GM19324 (cell line): ENCODE results near the gene LMO4.

Source experiments
- ATAC-seq: cut with Tn5 transposase; IDR thresholded peaks from one replicate; pipeline ENCODE4 v1.9.1; 2021; ENCODE audit warnings: mild to moderate bottlenecking, moderate library complexity; ENCODE audit not compliant: unreplicated experiment, low FRiP score

LMO4 gene

GRCh38 chr1:87356591-87356990, 27.9 kb downstream of the LMO4 start:
- ATAC-seq: no peak

GRCh38 chr1:87358219-87358618, 29.5 kb downstream of the LMO4 start:
- ATAC-seq: no peak

- no peak for ATAC-seq
Observed at GRCh38 chr1:87359586-87359985, 30.9 kb downstream of the LMO4 start.

- no peak for ATAC-seq
Observed at GRCh38 chr1:87362063-87362833, 33.6 kb downstream of the LMO4 start.

- ATAC-seq: no peak
Observed at GRCh38 chr1:87362834-87363426, 34.2 kb downstream of the LMO4 start.

GRCh38 chr1:87367549-87367948, 38.9 kb downstream of the LMO4 start:
- no peak for ATAC-seq

GRCh38 chr1:87368907-87369306, 40.2 kb downstream of the LMO4 start:
- ATAC-seq: no peak

GRCh38 chr1:87369736-87370478, 41.2 kb downstream of the LMO4 start:
- no peak for ATAC-seq

- ATAC-seq: no peak
Observed at GRCh38 chr1:87370544-87370943, 41.9 kb downstream of the LMO4 start.

GRCh38 chr1:87379306-87379705, 50.6 kb downstream of the LMO4 start:
- no peak for ATAC-seq

- ATAC-seq: no peak
Observed at GRCh38 chr1:87386217-87386790, 57.6 kb downstream of the LMO4 start.

- ATAC-seq: no peak
Observed at GRCh38 chr1:87388411-87388810, 59.7 kb downstream of the LMO4 start.

- no peak for ATAC-seq
Observed at GRCh38 chr1:87389011-87389410, 60.3 kb downstream of the LMO4 start.

- ATAC-seq: no peak
Observed at GRCh38 chr1:87389546-87389945, 60.9 kb downstream of the LMO4 start.

GRCh38 chr1:87392248-87393192, 63.8 kb downstream of the LMO4 start:
- ATAC-seq: no peak

GRCh38 chr1:87393445-87394085, 64.9 kb downstream of the LMO4 start:
- ATAC-seq: no peak

- no peak for ATAC-seq
Observed at GRCh38 chr1:87394513-87394912, 65.8 kb downstream of the LMO4 start.

GRCh38 chr1:87394982-87395381, 66.3 kb downstream of the LMO4 start:
- no peak for ATAC-seq
